SK-N-SH treated with all-trans-retinoic acid at 6 μM for 48 hours (cell line): ENCODE results near the gene IFI27L1.

Experiments used
- ATAC-seq: fragments of 200-7000 bp; cut with Tn5 transposase; 3 replicates; pipeline ENCODE4 v1.9.1; 2020; ENCODE audit warnings: mild to moderate bottlenecking, moderate library complexity
- ARNTL ChIP-seq: fragments of 450-650 bp; formaldehyde crosslinking; IDR thresholded peaks from 2 replicates; pipeline ENCODE4 v1.5.0; 2020; ENCODE audit warnings: low read depth, mild to moderate bottlenecking, moderate library complexity, borderline replicate concordance
- BACH2 ChIP-seq: fragments of 250-450 bp; sonication (Bioruptor Pico); IDR thresholded peaks from 2 replicates; pipeline ENCODE4 v1.9.0; 2021; ENCODE audit warnings: mild to moderate bottlenecking, borderline replicate concordance
- CSDC2 ChIP-seq: fragments of 250-450 bp; sonication (Bioruptor Pico); IDR thresholded peaks from 2 replicates; pipeline ENCODE4 v1.5.0; 2020; ENCODE audit warnings: mild to moderate bottlenecking, moderate library complexity
- ISL1 ChIP-seq: fragments of 250-450 bp; sonication (Bioruptor Pico); IDR thresholded peaks from 2 replicates; pipeline ENCODE4 v2.1.2; 2022; ENCODE audit warnings: mild to moderate bottlenecking, moderate library complexity
- PPARA ChIP-seq: fragments of 250-450 bp; sonication (Bioruptor Pico); IDR thresholded peaks from 2 replicates; pipeline ENCODE4 v1.5.0; 2020; ENCODE audit warnings: mild to moderate bottlenecking, borderline replicate concordance
- RARB ChIP-seq: fragments of 250-450 bp; sonication (Bioruptor Pico); IDR thresholded peaks from 2 replicates; pipeline ENCODE4 v1.8.0; 2021; ENCODE audit warnings: mild to moderate bottlenecking, moderate library complexity
- SNAI2 ChIP-seq: fragments of 250-450 bp; sonication (Bioruptor Pico); IDR thresholded peaks from 2 replicates; pipeline ENCODE4 v1.5.0; 2020; ENCODE audit warnings: mild to moderate bottlenecking, moderate library complexity
- TCF4 ChIP-seq: fragments of 250-450 bp; sonication (Bioruptor Pico); IDR thresholded peaks from 2 replicates; pipeline ENCODE4 v1.8.0; 2021; ENCODE audit warnings: mild to moderate bottlenecking, moderate library complexity, borderline replicate concordance
- ZC3H10 ChIP-seq: fragments of 250-450 bp; sonication (Bioruptor Pico); IDR thresholded peaks from 2 replicates; pipeline ENCODE4 v1.5.1; 2021; ENCODE audit warnings: mild to moderate bottlenecking, moderate library complexity
- ZFP3 ChIP-seq: fragments of 250-450 bp; sonication (Bioruptor Pico); IDR thresholded peaks from 2 replicates; pipeline ENCODE4 v1.5.0; 2020; ENCODE audit warnings: mild to moderate bottlenecking, moderate library complexity
- ZNF8 ChIP-seq: fragments of 450-650 bp; formaldehyde crosslinking; IDR thresholded peaks from 2 replicates; pipeline ENCODE4 v1.5.0; 2020; ENCODE audit warnings: mild to moderate bottlenecking, moderate library complexity
- TF ChIP-seq, protein P1 (sequence below): fragments of 250-450 bp; sonication (Bioruptor Pico); IDR thresholded peaks from 2 replicates; pipeline ENCODE4 v1.5.0; 2020; ENCODE audit warnings: mild to moderate bottlenecking, moderate library complexity
- TF ChIP-seq, protein P2 (sequence below): fragments of 250-450 bp; sonication (Bioruptor Pico); IDR thresholded peaks from 2 replicates; pipeline ENCODE4 v1.5.1; 2020; ENCODE audit warnings: low read depth, mild to moderate bottlenecking, moderate library complexity
- TF ChIP-seq, protein P3 (sequence below): fragments of 250-450 bp; sonication (Bioruptor Pico); IDR thresholded peaks from 2 replicates; pipeline ENCODE4 v1.5.1; 2021; ENCODE audit warnings: mild to moderate bottlenecking, moderate library complexity
- TF ChIP-seq, protein P4 (sequence below): fragments of 250-450 bp; sonication (Bioruptor Pico); IDR thresholded peaks from 2 replicates; pipeline ENCODE4 v1.8.0; 2020; ENCODE audit warnings: mild to moderate bottlenecking, moderate library complexity, borderline replicate concordance

The IFI27L1 gene

DNA sequence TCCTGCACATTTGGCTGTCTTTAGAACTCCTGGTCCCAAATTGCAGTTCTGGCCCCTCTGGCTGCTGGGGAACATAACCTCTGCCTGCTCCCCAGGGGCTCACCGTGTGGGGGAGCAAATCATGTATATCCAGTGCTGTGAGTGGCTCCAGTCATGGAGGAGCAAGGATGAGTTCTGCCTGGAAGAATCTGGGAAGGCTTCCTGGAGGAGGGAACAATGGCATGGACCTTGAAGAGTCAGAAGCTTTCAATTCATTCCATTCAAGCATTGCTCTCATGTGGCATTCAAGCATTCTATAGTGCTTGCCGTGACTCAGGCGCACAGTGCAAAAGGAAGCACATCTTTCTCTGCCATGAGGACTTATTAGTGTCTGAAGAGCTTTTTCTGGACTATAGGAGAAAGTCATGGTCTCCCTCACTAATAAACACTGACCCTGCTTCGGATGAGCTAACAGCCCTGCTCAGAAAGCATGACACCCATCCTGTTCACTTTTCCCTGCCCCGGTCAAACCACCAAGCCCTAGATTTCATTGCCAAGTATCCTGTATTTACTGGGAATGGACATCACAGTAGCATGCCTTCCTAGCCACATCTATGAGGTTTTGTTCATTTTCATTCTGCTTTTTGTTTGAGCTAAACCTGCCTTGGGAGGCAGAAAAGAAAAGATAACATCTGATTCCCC lies 32.9 kb downstream of the IFI27L1 start:
- ATAC-seq: no peak
- TF ChIP-seq CSDC2: no peak
- TF ChIP-seq, protein P1, sequence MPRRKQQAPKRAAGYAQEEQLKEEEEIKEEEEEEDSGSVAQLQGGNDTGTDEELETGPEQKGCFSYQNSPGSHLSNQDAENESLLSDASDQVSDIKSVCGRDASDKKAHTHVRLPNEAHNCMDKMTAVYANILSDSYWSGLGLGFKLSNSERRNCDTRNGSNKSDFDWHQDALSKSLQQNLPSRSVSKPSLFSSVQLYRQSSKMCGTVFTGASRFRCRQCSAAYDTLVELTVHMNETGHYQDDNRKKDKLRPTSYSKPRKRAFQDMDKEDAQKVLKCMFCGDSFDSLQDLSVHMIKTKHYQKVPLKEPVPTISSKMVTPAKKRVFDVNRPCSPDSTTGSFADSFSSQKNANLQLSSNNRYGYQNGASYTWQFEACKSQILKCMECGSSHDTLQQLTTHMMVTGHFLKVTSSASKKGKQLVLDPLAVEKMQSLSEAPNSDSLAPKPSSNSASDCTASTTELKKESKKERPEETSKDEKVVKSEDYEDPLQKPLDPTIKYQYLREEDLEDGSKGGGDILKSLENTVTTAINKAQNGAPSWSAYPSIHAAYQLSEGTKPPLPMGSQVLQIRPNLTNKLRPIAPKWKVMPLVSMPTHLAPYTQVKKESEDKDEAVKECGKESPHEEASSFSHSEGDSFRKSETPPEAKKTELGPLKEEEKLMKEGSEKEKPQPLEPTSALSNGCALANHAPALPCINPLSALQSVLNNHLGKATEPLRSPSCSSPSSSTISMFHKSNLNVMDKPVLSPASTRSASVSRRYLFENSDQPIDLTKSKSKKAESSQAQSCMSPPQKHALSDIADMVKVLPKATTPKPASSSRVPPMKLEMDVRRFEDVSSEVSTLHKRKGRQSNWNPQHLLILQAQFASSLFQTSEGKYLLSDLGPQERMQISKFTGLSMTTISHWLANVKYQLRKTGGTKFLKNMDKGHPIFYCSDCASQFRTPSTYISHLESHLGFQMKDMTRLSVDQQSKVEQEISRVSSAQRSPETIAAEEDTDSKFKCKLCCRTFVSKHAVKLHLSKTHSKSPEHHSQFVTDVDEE (CRISPR knock-in tag): no peak
- no peak for TF ChIP-seq BACH2
- TF ChIP-seq ISL1: no peak
- no peak for TF ChIP-seq TCF4 (CRISPR knock-in tag)
- no peak for TF ChIP-seq RARB (CRISPR knock-in tag)
- TF ChIP-seq ZC3H10 (CRISPR knock-in tag): no peak
- no peak for TF ChIP-seq SNAI2 (CRISPR knock-in tag)
- TF ChIP-seq, protein P2, sequence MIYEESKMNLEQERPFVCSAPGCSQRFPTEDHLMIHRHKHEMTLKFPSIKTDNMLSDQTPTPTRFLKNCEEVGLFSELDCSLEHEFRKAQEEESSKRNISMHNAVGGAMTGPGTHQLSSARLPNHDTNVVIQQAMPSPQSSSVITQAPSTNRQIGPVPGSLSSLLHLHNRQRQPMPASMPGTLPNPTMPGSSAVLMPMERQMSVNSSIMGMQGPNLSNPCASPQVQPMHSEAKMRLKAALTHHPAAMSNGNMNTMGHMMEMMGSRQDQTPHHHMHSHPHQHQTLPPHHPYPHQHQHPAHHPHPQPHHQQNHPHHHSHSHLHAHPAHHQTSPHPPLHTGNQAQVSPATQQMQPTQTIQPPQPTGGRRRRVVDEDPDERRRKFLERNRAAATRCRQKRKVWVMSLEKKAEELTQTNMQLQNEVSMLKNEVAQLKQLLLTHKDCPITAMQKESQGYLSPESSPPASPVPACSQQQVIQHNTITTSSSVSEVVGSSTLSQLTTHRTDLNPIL: no peak
- TF ChIP-seq ARNTL (CRISPR knock-in tag): no peak

DNA sequence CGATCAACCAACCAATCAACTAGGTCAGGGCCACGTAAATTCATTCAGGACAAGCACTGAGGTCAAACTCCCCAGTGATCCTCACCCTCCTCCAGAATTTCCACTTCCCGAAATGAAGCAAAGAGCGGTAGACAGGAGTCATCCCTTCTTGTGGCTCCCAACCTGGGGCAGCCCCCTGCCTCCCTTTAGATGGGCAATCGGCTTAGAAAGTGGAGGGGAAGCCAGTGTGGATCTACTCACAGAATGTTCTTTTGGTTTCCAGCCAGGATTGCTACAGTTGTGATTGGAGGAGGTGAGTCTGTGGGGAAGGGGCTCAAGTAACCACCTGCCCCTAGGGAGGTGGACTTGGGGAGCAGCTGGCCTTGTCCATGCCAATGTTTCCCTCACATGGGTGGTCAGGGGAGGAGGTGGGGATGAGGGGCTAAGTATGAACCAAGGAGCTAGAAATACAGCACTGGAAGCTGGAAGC lies 33.5 kb downstream of the IFI27L1 start:
- TF ChIP-seq BACH2 (no peak), PPARA (CRISPR knock-in tag) (no peak), ZNF8 (CRISPR knock-in tag) (no peak), SNAI2 (CRISPR knock-in tag) (no peak), ISL1 (no peak), ZFP3 (CRISPR knock-in tag) (no peak), TCF4 (CRISPR knock-in tag) (no peak), RARB (CRISPR knock-in tag) (no peak)
- TF ChIP-seq, protein P3, sequence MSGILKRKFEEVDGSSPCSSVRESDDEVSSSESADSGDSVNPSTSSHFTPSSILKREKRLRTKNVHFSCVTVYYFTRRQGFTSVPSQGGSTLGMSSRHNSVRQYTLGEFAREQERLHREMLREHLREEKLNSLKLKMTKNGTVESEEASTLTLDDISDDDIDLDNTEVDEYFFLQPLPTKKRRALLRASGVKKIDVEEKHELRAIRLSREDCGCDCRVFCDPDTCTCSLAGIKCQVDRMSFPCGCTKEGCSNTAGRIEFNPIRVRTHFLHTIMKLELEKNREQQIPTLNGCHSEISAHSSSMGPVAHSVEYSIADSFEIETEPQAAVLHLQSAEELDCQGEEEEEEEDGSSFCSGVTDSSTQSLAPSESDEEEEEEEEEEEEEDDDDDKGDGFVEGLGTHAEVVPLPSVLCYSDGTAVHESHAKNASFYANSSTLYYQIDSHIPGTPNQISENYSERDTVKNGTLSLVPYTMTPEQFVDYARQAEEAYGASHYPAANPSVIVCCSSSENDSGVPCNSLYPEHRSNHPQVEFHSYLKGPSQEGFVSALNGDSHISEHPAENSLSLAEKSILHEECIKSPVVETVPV (CRISPR knock-in tag): no peak
- TF ChIP-seq, protein P1 (CRISPR knock-in tag): no peak
- TF ChIP-seq, protein P4, sequence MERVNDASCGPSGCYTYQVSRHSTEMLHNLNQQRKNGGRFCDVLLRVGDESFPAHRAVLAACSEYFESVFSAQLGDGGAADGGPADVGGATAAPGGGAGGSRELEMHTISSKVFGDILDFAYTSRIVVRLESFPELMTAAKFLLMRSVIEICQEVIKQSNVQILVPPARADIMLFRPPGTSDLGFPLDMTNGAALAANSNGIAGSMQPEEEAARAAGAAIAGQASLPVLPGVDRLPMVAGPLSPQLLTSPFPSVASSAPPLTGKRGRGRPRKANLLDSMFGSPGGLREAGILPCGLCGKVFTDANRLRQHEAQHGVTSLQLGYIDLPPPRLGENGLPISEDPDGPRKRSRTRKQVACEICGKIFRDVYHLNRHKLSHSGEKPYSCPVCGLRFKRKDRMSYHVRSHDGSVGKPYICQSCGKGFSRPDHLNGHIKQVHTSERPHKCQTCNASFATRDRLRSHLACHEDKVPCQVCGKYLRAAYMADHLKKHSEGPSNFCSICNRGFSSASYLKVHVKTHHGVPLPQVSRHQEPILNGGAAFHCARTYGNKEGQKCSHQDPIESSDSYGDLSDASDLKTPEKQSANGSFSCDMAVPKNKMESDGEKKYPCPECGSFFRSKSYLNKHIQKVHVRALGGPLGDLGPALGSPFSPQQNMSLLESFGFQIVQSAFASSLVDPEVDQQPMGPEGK (CRISPR knock-in tag): no peak
- ATAC-seq: no peak

DNA sequence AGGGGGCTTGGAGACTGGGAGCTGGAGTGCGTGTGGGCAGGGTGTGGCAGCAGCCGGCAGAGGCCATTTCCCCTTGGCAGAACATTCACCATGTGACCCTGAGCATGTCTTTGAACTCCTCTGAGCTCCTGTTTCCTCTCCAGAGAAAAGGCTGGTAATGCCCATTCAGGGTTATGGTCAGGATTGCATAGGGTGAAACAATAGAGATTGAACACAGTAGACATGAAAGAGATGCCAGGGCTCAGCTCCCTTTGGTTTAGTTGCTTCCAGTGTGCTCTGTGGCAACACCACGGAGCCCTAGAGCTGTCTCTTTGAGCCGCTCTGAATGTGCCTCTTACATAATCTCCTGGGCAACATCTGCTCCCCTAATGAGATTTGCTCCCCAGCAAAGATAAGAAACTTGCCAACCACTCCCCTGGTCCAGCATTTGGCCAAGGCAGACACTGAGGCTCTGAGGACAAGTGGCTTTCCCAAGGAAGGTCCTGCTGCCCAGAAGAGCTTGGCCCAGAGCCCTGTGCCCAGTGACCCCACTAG lies 34.0 kb downstream of the IFI27L1 start:
- ATAC-seq: peak; percentile 22; the same call in 1 of the 3 replicates
- TF ChIP-seq, protein P1 (CRISPR knock-in tag): no peak
- peak; percentile 21; the same call in 1 of the 2 replicates for TF ChIP-seq TCF4 (CRISPR knock-in tag)
- TF ChIP-seq, all 23 proteins: peak for 1
